ENCODE results near the gene FLT3. TPM values are rescaled to one million over a fixed set of nuclear protein-coding genes. Genes with fewer than 3 reads are reported as not detected.

Gene FLT3
- total and polyA plus RNA-seq, 2 donors (not counting 1 experiment from before 2014, with no cell fraction given), result 0.13 to 0.42 TPM

- WGBS (ENCODE audit: insufficient coverage), result 88% methylated on average over 20 of the region's 20 CpGs
- H3K9ac ChIP-seq (ENCODE audit: low read length), result no peak overlapping the region
- Mint-ChIP-seq H3K4me3 (no peak overlapping the region), H3K27me3 (no peaks in the 10 kb centered on the region), H3K27ac (no peak overlapping the region), H3K9me3 (ENCODE audit: insufficient read depth) (no peaks in the 10 kb centered on the region), H3K4me1 (peaks cover 3% of the 10 kb centered on the region)
- ChIA-PET CTCF (no interaction called here), POLR2A (no interaction called here)
- ATAC-seq (ENCODE audit: low read depth) (no peak), DNase-seq (no peak)
- no peak overlapping the region for H3K27ac ChIP-seq (ENCODE audit: low read length in 2 of 2)
- peaks cover 0 to 8% (median 0%) of the 10 kb centered on the region in 3 donors for H3K9me3 ChIP-seq (ENCODE audit: control extremely low read depth in 1 of 3, control insufficient read depth in 2 of 3, insufficient read depth in 1 of 3, low read length in 2 of 3)
- no peaks in the 10 kb centered on the region for H4K20me1 ChIP-seq (ENCODE audit: control insufficient read depth, insufficient read depth, low read length, poor library complexity, severe bottlenecking)
- TF ChIP-seq EZH2 (IDR thresholded peaks at IDR 0.05; ENCODE audit: borderline replicate concordance, insufficient read depth, low read depth, low read length, poor library complexity, severe bottlenecking) (no peak), CTCF (IDR thresholded peaks at IDR 0.05) (no peak)
- H3K79me2 ChIP-seq (ENCODE audit: control insufficient read depth, insufficient read depth, low read length), result no peaks in the 10 kb centered on the region
- H3K4me3 ChIP-seq (ENCODE audit: control extremely low read depth in 1 of 5, extremely low read depth in 1 of 5, insufficient read depth in 1 of 5, low read depth in 2 of 5, low read length in 4 of 5), result no peak overlapping the region
- H3K27me3 ChIP-seq (replicated peaks in 1 of 4; ENCODE audit: control extremely low read depth in 1 of 4, control insufficient read depth in 3 of 4, insufficient read depth in 4 of 4, low read length in 3 of 4), result no peaks in the 10 kb centered on the region
- H3K36me3 ChIP-seq (replicated peaks in 1 of 2; ENCODE audit: control extremely low read depth in 1 of 2, control insufficient read depth in 1 of 2, extremely low read depth in 1 of 2, insufficient read depth in 2 of 2, low read length in 1 of 2), result no peaks in the 10 kb centered on the region
- no peak overlapping the region for H2AFZ ChIP-seq (ENCODE audit: insufficient read depth, low read depth, low read length, poor library complexity, severe bottlenecking)
- H3K4me2 ChIP-seq (replicated peaks; ENCODE audit: low read depth, low read length, poor library complexity, severe bottlenecking), result no peak overlapping the region
- intact Hi-C loops (cut with micrococcal nuclease), result no loop called here
- H3K4me1 ChIP-seq (ENCODE audit: control insufficient read depth in 2 of 2, insufficient read depth in 2 of 2, low read length in 2 of 2), result no peaks in the 10 kb centered on the region
These were observed 98.4 kb downstream of the FLT3 start for GRCh38 chr13:28001837-28002473.

- ATAC-seq (ENCODE audit: low read depth) (no peak), DNase-seq (no peak)
- no peaks in the 10 kb centered on the region for H3K4me1 ChIP-seq (ENCODE audit: control insufficient read depth in 2 of 2, insufficient read depth in 2 of 2, low read length in 2 of 2)
- H2AFZ ChIP-seq (ENCODE audit: insufficient read depth, low read depth, low read length, poor library complexity, severe bottlenecking), result no peak overlapping the region
- no peak overlapping the region for H3K4me3 ChIP-seq (ENCODE audit: control extremely low read depth in 1 of 5, extremely low read depth in 1 of 5, insufficient read depth in 1 of 5, low read depth in 2 of 5, low read length in 4 of 5)
- no peak for TF ChIP-seq EZH2 (IDR thresholded peaks at IDR 0.05; ENCODE audit: borderline replicate concordance, insufficient read depth, low read depth, low read length, poor library complexity, severe bottlenecking)
- no peak for TF ChIP-seq CTCF (IDR thresholded peaks at IDR 0.05)
- H4K20me1 ChIP-seq (ENCODE audit: control insufficient read depth, insufficient read depth, low read length, poor library complexity, severe bottlenecking), result no peaks in the 10 kb centered on the region
- WGBS (ENCODE audit: insufficient coverage), result 88% methylated on average over 11 of the region's 11 CpGs
- no peak overlapping the region for H3K4me2 ChIP-seq (replicated peaks; ENCODE audit: low read depth, low read length, poor library complexity, severe bottlenecking)
- no peak overlapping the region for H3K9ac ChIP-seq (ENCODE audit: low read length)
- CTCF ChIA-PET, result interaction anchor here (1.5 kb wide), 1 partner anchor 17 kb away, joined by 4 read pairs; no protein-coding TSS in a partner anchor
- no peaks in the 10 kb centered on the region for H3K9me3 Mint-ChIP-seq (ENCODE audit: insufficient read depth)
- H3K4me1 Mint-ChIP-seq, result peaks cover 3% of the 10 kb centered on the region
- H3K27ac Mint-ChIP-seq, result no peak overlapping the region
- no peaks in the 10 kb centered on the region for H3K27me3 ChIP-seq (replicated peaks in 1 of 4; ENCODE audit: control extremely low read depth in 1 of 4, control insufficient read depth in 3 of 4, insufficient read depth in 4 of 4, low read length in 3 of 4)
- POLR2A ChIA-PET, result interaction anchor here (0.6 kb wide), 1 partner anchor 71 kb away, joined by 3 read pairs; no protein-coding TSS in a partner anchor
- H3K79me2 ChIP-seq (ENCODE audit: control insufficient read depth, insufficient read depth, low read length), result no peaks in the 10 kb centered on the region
- no peaks in the 10 kb centered on the region for H3K36me3 ChIP-seq (replicated peaks in 1 of 2; ENCODE audit: control extremely low read depth in 1 of 2, control insufficient read depth in 1 of 2, extremely low read depth in 1 of 2, insufficient read depth in 2 of 2, low read length in 1 of 2)
- peaks cover 0 to 8% (median 0%) of the 10 kb centered on the region in 3 donors for H3K9me3 ChIP-seq (ENCODE audit: control extremely low read depth in 1 of 3, control insufficient read depth in 2 of 3, insufficient read depth in 1 of 3, low read length in 2 of 3)
- no peaks in the 10 kb centered on the region for H3K27me3 Mint-ChIP-seq
- H3K27ac ChIP-seq (ENCODE audit: low read length in 2 of 2), result no peak overlapping the region
- H3K4me3 Mint-ChIP-seq, result no peak overlapping the region
- intact Hi-C loops (cut with micrococcal nuclease), result no loop called here
These were observed 99.3 kb downstream of the FLT3 start for GRCh38 chr13:28001049-28001448.
